Small intestine (tissue), 7 donors: ENCODE data around the gene ZNF484. TPM values are rescaled to one million over a fixed set of nuclear protein-coding genes. Genes with fewer than 3 reads are reported as not detected.
"Not testable (repeated sequence)": the region's sequence is repeated elsewhere in the genome, so short reads cannot be mapped to it uniquely, and the experiment has no call there.

Experiments used
- DNase-seq, 2 donors: peaks; one replicate each; pipeline versions ENCODE4 v3.0.0 to v3.0.0-alpha.2; 2013
- FAIRE-seq: peaks from 2 replicates; lab custom pipeline; 2012; peaks lifted over from hg19 to GRCh38; lab: Jason Lieb, UNC
- H3K27ac ChIP-seq, 3 donors: one replicate each; pipeline ENCODE4 v1.5.1; 2013; ENCODE audit warnings: low read length in 2 of 3, mild to moderate bottlenecking in 2 of 3, control low read depth in 1 of 3, inconsistent platforms in 1 of 3, low read depth in 1 of 3, moderate library complexity in 1 of 3
- H3K27me3 ChIP-seq, 3 donors: one replicate each; pipeline ENCODE4 v1.6.1; 2013; ENCODE audit warnings: low read length in 3 of 3, inconsistent platforms in 1 of 3; ENCODE audit not compliant: control insufficient read depth in 3 of 3, insufficient read depth in 3 of 3
- H3K36me3 ChIP-seq, 3 donors: one replicate each; pipeline ENCODE4 v1.6.1; 2013; ENCODE audit warnings: low read length in 3 of 3, inconsistent platforms in 1 of 3, low read depth in 1 of 3, mild to moderate bottlenecking in 1 of 3, moderate library complexity in 1 of 3; ENCODE audit not compliant: control insufficient read depth in 3 of 3, insufficient read depth in 2 of 3
- H3K4me1 ChIP-seq, 3 donors: one replicate each; pipeline ENCODE4 v1.6.1; 2013; ENCODE audit warnings: low read length in 2 of 3, inconsistent platforms in 1 of 3, low read depth in 1 of 3, mild to moderate bottlenecking in 1 of 3, moderate library complexity in 1 of 3; ENCODE audit not compliant: control insufficient read depth in 3 of 3, insufficient read depth in 2 of 3
- H3K4me3 ChIP-seq, 3 donors: one replicate each; pipeline ENCODE4 v1.5.1; 2013; ENCODE audit warnings: low read length in 3 of 3, control low read depth in 1 of 3, inconsistent platforms in 1 of 3, low read depth in 1 of 3, mild to moderate bottlenecking in 1 of 3, moderate library complexity in 1 of 3
- H3K9me3 ChIP-seq, 2 donors: one replicate each; pipeline ENCODE4 v1.6.1; 2013; ENCODE audit warnings: low read depth in 1 of 2, low read length in 1 of 2; ENCODE audit not compliant: control insufficient read depth in 2 of 2, insufficient read depth in 1 of 2
- WGBS, 3 donors: extraction: QIAGEN DNeasy Blood & Tissue Kit; methylation state at CpG; one replicate each; pipeline ENCODE4 v1.1.7; 2013; 5-methylcytosine and 5-hydroxymethylcytosine counted together
- polyA plus RNA-seq, 4 donors: library from polyadenylated mRNA; stranded (reverse) in 3 of 4; unstranded in 1 of 4; fragments of 200-250 nt in 3 of 4; fragments of 120-200 nt in 1 of 4; gene quantifications; one replicate each; pipeline versions ENCODE4 v1.2.1 to v1.2.3, GENCODE V29; 2013
- donor health status: healthy with polysubstance abuse.
- donor health status: control.
- donor health status: control.
- donor health status: Bipolar disorder and iron deficiency.
- donor health status: healthy.

The ZNF484 gene
- polyA plus RNA-seq, 4 donors: 1.1 to 6.4 (median 1.4) TPM

DNA sequence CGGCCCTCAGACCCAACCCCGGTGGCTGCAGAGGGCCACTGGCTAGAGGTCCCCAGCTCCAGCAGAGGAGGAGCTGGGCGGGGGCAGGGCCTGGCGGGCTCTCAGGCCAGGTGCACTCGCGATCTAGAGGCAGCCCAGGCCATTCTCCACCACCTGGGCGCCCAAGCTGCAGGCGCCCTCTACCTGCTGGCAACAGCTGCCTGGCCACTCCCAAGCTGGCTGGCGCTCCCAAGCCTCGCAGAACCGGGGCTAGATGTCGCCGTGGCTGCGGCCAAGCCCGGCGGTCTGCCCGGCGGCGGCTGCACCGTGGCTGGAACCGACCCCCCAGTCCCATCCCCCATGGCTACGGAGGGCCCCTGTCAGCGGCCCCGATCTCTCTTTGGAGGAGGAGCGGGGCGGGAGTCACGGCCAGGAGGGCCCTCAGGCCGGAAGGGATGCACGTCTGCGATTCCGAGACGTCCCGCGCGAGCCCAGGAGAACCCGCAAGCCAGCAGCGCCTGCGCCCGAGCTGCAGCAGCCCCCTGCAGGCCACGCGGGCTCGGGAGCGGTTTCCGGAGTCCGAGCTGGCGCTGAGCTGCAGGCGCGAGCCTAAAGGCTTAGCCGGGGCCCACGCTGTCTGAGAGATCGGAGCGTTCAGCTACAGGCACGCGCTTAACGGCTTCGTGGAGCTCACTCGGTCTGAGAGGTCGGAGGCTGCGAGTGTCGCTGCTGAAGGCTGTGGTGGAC is 68.9 kb downstream of the ZNF484 start:
- peak overlapping the region in 1 of 3 donors; percentile 33 for H3K4me3 ChIP-seq
- no peak for FAIRE-seq
- no peak overlapping the region for H3K27ac ChIP-seq

GRCh38 chr9:92807757-92808725 is 69.8 kb downstream of the ZNF484 start:
- FAIRE-seq (no peak), DNase-seq (peak; percentile 11 to 29)
- 3 to 6% (median 4%) methylated on average over 63 to 76 of the region's 76 CpGs for WGBS, 3 donors
- H3K36me3 ChIP-seq: no peaks in the 10 kb centered on the region
- H3K9me3 ChIP-seq: no peaks in the 10 kb centered on the region
- H3K4me3 ChIP-seq: peak overlapping the region in 1 of 3 donors; percentile 33
- H3K27ac ChIP-seq: no peak overlapping the region
- peaks cover 0 to 5% (median 0%) of the 10 kb centered on the region in 3 donors for H3K4me1 ChIP-seq
- H3K27me3 ChIP-seq: peaks cover 15 to 74% (median 45%) of the 10 kb centered on the region in 3 donors

More for the DNA sequence above, 68.9 kb downstream of the ZNF484 start:
- WGBS, 3 donors: 1 to 2% (median 1%) methylated on average over 33 to 60 of the region's 60 CpGs
- Histone ChIP-seq H3K36me3 (no peaks in the 10 kb centered on the region), H3K9me3 (no peaks in the 10 kb centered on the region), H3K27me3 (peaks cover 15 to 74% (median 44%) of the 10 kb centered on the region in 3 donors), H3K4me1 (peaks cover 0 to 5% (median 0%) of the 10 kb centered on the region in 3 donors)
- DNase-seq: peak; percentile 33 to 84

- H3K27me3 ChIP-seq: peaks cover 15 to 73% (median 41%) of the 10 kb centered on the region in 3 donors
- no peaks in the 10 kb centered on the region for H3K36me3 ChIP-seq
- 13 to 16% (median 15%) methylated on average over 44 of the region's 44 CpGs for WGBS, 3 donors
- H3K27ac ChIP-seq: no peak overlapping the region
- FAIRE-seq (no peak), DNase-seq (no peak)
- H3K4me1 ChIP-seq: peaks cover 0 to 5% (median 0%) of the 10 kb centered on the region in 3 donors
- no peaks in the 10 kb centered on the region for H3K9me3 ChIP-seq
- H3K4me3 ChIP-seq: no peak overlapping the region
These were observed 70.6 kb downstream of the ZNF484 start for GRCh38 chr9:92807031-92807756.

- peaks cover 0 to 3% (median 0%) of the 10 kb centered on the region in 3 donors for H3K4me1 ChIP-seq
- H3K4me3 ChIP-seq: no peak overlapping the region
- H3K27ac ChIP-seq: no peak overlapping the region
- FAIRE-seq (no peak), DNase-seq (no peak)
- no peaks in the 10 kb centered on the region for H3K9me3 ChIP-seq
- 74 to 82% (median 75%) methylated on average over 6 of the region's 6 CpGs for WGBS, 3 donors
- H3K27me3 ChIP-seq: peaks cover 15 to 69% (median 41%) of the 10 kb centered on the region in 3 donors
- no peaks in the 10 kb centered on the region for H3K36me3 ChIP-seq
These were observed 73.1 kb downstream of the ZNF484 start for GRCh38 chr9:92804727-92805126.

DNA sequence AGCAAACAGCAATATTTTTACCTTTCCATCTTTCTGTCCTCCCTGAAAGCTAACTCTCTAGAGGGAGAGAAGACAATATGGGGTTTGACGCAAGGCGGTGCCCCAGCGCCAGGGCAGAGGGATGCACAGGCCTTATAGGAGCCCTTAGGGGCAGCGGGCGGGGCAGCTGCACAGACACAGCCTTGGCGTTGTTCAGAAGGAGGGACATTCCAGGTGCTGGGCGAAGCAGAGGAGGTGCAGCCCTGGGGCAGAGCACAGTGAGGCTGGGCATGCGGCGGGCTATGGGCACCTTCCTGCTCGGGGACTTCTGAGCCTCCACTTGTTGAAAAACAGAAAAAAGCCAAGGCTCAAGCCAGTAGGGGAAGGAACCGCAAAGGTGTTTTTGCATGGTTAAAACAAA is 79.5 kb downstream of the ZNF484 start:
- DNase-seq (no peak), FAIRE-seq (no peak)
- H3K36me3 ChIP-seq: no peaks in the 10 kb centered on the region
- 80 to 88% (median 81%) methylated on average over 11 of the region's 11 CpGs for WGBS, 3 donors
- peaks cover 6 to 29% (median 13%) of the 10 kb centered on the region in 3 donors for H3K27me3 ChIP-seq
- no peak overlapping the region for H3K27ac ChIP-seq
- no peaks in the 10 kb centered on the region for H3K9me3 ChIP-seq
- no peaks in the 10 kb centered on the region for H3K4me1 ChIP-seq
- H3K4me3 ChIP-seq: no peak overlapping the region

- FAIRE-seq, H3K9me3 ChIP-seq, H3K36me3 ChIP-seq, H3K27ac ChIP-seq, H3K4me3 ChIP-seq, H3K4me1 ChIP-seq, DNase-seq: not testable (repeated sequence)
- whole genome bisulfite sequencing, 3 donors: 28 to 48% (median 29%) methylated on average over 9 of the region's 9 CpGs
- peaks cover 6 to 22% (median 13%) of the 10 kb centered on the region in 3 donors for H3K27me3 ChIP-seq
These were observed 81.5 kb downstream of the ZNF484 start for GRCh38 chr9:92796337-92796804.

DNA sequence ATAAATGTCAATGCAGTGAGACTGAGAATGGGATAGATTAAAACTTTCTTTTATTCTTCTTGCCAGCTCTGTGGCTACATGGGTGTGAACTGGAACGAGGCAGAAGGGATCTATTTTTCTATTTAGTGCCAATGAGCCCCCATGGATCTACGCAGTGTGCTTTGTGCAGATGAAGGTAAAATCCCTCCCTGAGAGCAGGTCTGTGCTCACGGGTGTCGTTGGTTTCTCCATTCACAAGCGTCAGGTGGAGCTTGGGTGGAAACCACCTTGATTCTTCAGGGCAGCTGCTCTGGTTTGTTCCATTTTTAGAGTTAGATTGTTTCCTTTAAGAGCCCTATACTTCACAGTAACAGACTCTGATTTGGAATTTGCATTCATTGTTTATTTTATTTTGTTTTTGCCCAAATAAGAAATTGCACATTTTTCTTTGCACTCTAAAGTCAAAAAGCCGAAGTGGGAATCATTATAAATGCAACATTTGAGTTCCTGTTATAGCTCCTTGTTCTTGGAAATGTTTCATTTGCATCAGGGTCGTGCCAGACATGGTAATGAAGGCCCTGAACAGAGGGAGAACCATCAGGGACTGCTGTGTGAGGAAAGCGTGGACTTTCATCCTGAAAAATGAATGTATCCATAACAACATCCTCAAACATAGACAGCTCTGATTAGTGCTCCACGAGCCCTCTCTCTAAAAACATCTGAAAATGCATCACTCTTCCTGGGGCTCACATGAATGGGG is 82.1 kb downstream of the ZNF484 start:
- no peaks in the 10 kb centered on the region for H3K9me3 ChIP-seq
- FAIRE-seq: no peak
- peaks cover 6 to 21% (median 12%) of the 10 kb centered on the region in 3 donors for H3K27me3 ChIP-seq

More for the DNA sequence above, 82.1 kb downstream of the ZNF484 start:
- DNase-seq: peak in 1 of 2 donors; percentile 26
- H3K27ac ChIP-seq: no peak overlapping the region
- no peak overlapping the region for H3K4me3 ChIP-seq
- no peaks in the 10 kb centered on the region for H3K4me1 ChIP-seq
- 28 to 45% (median 35%) methylated on average over 9 of the region's 9 CpGs for WGBS, 3 donors
- no peaks in the 10 kb centered on the region for H3K36me3 ChIP-seq
